ENCODE results near the gene CASK.

Gene CASK

DNA sequence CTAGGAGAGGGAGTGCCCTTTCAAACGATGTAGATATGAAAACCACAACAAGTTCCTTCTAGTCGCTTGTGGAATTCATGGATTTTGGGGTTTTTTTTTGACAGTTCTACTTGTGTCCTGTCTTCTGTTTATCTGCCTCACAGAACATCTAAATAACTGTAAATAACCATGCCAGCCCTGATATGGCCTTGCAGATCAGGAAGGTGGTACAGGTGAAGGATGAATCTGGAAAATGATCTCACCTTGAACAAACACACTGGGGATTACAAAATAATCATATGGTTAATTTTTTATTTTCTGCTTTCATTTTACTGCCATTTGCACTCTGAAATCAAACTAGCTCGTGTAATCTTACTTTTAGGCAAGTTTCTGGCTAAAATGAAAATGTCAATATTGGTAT, 162.2 kb downstream of the CASK start:
- H4K20me1 ChIP-seq (ENCODE audit: insufficient read depth, low read length) = no peaks in the 10 kb centered on the region; the same call in 1 of the 2 replicates
- no peak overlapping the region for H2AFZ ChIP-seq (ENCODE audit: low read depth, low read length)
- no peaks in the 10 kb centered on the region for H3K27me3 ChIP-seq (ENCODE audit: insufficient read depth, low read length, poor library complexity)
- no peak overlapping the region for H3K27ac ChIP-seq (ENCODE audit: low read length)
- H3K79me2 ChIP-seq (ENCODE audit: insufficient read depth, low read length) = peaks cover 61% of the 10 kb centered on the region
- H3K9me3 ChIP-seq (ENCODE audit: insufficient read depth, low read length, severe bottlenecking) = no peaks in the 10 kb centered on the region
- no peak overlapping the region for H3K9ac ChIP-seq (ENCODE audit: low read depth, low read length)
- no peak for DNase-seq
- ATAC-seq (ENCODE audit: insufficient read depth, low read depth) = no peak
- H3K36me3 ChIP-seq (ENCODE audit: insufficient read depth, low read length) = no peaks in the 10 kb centered on the region
- TF ChIP-seq, protein P1, sequence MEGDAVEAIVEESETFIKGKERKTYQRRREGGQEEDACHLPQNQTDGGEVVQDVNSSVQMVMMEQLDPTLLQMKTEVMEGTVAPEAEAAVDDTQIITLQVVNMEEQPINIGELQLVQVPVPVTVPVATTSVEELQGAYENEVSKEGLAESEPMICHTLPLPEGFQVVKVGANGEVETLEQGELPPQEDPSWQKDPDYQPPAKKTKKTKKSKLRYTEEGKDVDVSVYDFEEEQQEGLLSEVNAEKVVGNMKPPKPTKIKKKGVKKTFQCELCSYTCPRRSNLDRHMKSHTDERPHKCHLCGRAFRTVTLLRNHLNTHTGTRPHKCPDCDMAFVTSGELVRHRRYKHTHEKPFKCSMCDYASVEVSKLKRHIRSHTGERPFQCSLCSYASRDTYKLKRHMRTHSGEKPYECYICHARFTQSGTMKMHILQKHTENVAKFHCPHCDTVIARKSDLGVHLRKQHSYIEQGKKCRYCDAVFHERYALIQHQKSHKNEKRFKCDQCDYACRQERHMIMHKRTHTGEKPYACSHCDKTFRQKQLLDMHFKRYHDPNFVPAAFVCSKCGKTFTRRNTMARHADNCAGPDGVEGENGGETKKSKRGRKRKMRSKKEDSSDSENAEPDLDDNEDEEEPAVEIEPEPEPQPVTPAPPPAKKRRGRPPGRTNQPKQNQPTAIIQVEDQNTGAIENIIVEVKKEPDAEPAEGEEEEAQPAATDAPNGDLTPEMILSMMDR (IDR thresholded peaks at IDR 0.05; ENCODE audit: borderline replicate concordance, extremely low read depth, low read length, poor library complexity, severe bottlenecking) = no peak
- no peak for TF ChIP-seq EZH2 (IDR thresholded peaks at IDR 0.05; ENCODE audit: borderline replicate concordance, low read depth, low read length, severe bottlenecking)
- H3K4me2 ChIP-seq (ENCODE audit: insufficient read depth, low read length) = no peak overlapping the region
- H3K4me3 ChIP-seq (ENCODE audit: low read depth in 1 of 2, low read length in 2 of 2) = no peak overlapping the region
- no peaks in the 10 kb centered on the region for H3K4me1 ChIP-seq (ENCODE audit: insufficient read depth, low read length)

DNA sequence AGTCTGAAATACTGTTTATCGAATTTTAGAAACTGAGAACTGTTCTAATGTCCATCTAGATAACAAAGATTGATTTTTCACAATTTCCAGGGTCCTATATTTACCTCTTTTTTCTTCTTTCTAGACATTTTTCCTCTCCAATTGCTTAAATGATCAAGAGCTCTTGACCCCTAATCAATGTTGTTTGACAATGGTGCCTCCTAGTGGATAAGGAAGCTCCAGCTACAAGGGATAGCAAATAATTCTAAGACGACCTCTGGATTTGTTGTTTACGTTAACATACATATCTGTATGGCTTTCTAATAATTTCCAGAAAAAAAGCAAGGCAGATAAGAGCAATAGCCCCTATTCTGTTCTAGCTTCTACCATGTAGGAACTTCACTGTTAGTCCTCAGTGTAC, 163.5 kb downstream of the CASK start:
- DNase-seq = no peak
- no peaks in the 10 kb centered on the region for H3K27me3 ChIP-seq (ENCODE audit: insufficient read depth, low read length, poor library complexity)

DNA sequence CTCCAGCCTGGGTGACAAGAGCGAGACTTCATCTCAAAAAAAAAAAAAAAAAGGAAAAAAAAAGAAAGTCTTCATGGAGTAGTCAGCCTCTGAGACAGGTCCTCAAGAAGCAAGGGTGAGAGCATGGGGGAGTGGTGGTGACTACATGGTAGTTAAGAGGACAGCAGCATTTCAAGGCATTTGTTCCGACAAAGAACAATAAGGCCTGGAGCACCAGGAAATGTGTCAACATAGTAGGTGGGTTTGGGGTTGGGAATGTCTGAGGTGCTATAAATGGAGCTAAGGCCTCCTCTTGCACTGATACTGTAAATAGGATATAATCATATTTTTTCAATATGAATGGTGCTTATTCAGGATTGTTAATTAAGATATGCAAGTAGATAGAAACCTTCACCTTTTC, 165.0 kb downstream of the CASK start:
- no peak for ATAC-seq (ENCODE audit: insufficient read depth, low read depth)
- Histone ChIP-seq H3K4me1 (ENCODE audit: insufficient read depth, low read length) (no peaks in the 10 kb centered on the region), H3K79me2 (ENCODE audit: insufficient read depth, low read length) (peaks cover 54% of the 10 kb centered on the region), H3K4me2 (ENCODE audit: insufficient read depth, low read length) (no peak overlapping the region), H3K9ac (ENCODE audit: low read depth, low read length) (no peak overlapping the region), H3K27me3 (ENCODE audit: insufficient read depth, low read length, poor library complexity) (no peaks in the 10 kb centered on the region), H3K9me3 (ENCODE audit: insufficient read depth, low read length, severe bottlenecking) (no peaks in the 10 kb centered on the region), H2AFZ (ENCODE audit: low read depth, low read length) (no peak overlapping the region), H3K36me3 (ENCODE audit: insufficient read depth, low read length) (no peaks in the 10 kb centered on the region), H4K20me1 (ENCODE audit: insufficient read depth, low read length) (no peaks in the 10 kb centered on the region), H3K27ac (ENCODE audit: low read length) (no peak overlapping the region), H3K4me3 (ENCODE audit: low read depth in 1 of 2, low read length in 2 of 2) (no peak overlapping the region)
- DNase-seq = no peak
- no peak for TF ChIP-seq EZH2 (IDR thresholded peaks at IDR 0.05; ENCODE audit: borderline replicate concordance, low read depth, low read length, severe bottlenecking)
- TF ChIP-seq, protein P1 (IDR thresholded peaks at IDR 0.05; ENCODE audit: borderline replicate concordance, extremely low read depth, low read length, poor library complexity, severe bottlenecking) = no peak

More for the DNA sequence above, 163.5 kb downstream of the CASK start:
- no peak for ATAC-seq (ENCODE audit: insufficient read depth, low read depth)
- Histone ChIP-seq H3K9me3 (ENCODE audit: insufficient read depth, low read length, severe bottlenecking) (no peaks in the 10 kb centered on the region), H2AFZ (ENCODE audit: low read depth, low read length) (no peak overlapping the region), H3K27ac (ENCODE audit: low read length) (no peak overlapping the region), H4K20me1 (ENCODE audit: insufficient read depth, low read length) (no peaks in the 10 kb centered on the region; the same call in 1 of the 2 replicates), H3K36me3 (ENCODE audit: insufficient read depth, low read length) (no peaks in the 10 kb centered on the region), H3K4me2 (ENCODE audit: insufficient read depth, low read length) (no peak overlapping the region), H3K4me1 (ENCODE audit: insufficient read depth, low read length) (no peaks in the 10 kb centered on the region), H3K79me2 (ENCODE audit: insufficient read depth, low read length) (peaks cover 61% of the 10 kb centered on the region), H3K9ac (ENCODE audit: low read depth, low read length) (no peak overlapping the region), H3K4me3 (ENCODE audit: low read depth in 1 of 2, low read length in 2 of 2) (no peak overlapping the region)
- no peak for TF ChIP-seq EZH2 (IDR thresholded peaks at IDR 0.05; ENCODE audit: borderline replicate concordance, low read depth, low read length, severe bottlenecking)
- TF ChIP-seq, protein P1 (IDR thresholded peaks at IDR 0.05; ENCODE audit: borderline replicate concordance, extremely low read depth, low read length, poor library complexity, severe bottlenecking) = peak; percentile 46

DNA sequence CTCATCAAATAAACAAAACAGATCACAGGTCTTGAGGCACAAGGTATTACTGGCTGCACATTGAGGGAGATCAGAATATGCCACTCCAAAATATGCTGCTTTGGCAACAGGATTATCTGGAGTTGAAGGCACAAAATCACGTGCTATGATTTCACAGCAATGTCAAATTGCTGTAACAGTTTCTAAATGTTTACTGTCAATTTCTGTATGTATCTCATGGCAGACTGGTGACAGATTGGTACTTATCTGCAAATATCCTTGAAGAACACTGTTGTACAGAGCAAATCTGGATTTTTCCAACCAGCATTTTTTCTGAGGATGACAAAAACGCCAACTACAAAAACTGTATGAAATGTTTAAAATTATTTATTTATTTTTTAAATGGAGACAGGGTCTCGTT, 172.6 kb downstream of the CASK start:
- Histone ChIP-seq H2AFZ (ENCODE audit: low read depth, low read length) (no peak overlapping the region), H3K79me2 (ENCODE audit: insufficient read depth, low read length) (peaks cover 28% of the 10 kb centered on the region), H3K4me1 (ENCODE audit: insufficient read depth, low read length) (no peaks in the 10 kb centered on the region), H3K9me3 (ENCODE audit: insufficient read depth, low read length, severe bottlenecking) (no peaks in the 10 kb centered on the region), H3K9ac (ENCODE audit: low read depth, low read length) (no peak overlapping the region), H4K20me1 (ENCODE audit: insufficient read depth, low read length) (no peaks in the 10 kb centered on the region), H3K4me3 (ENCODE audit: low read depth in 1 of 2, low read length in 2 of 2) (no peak overlapping the region), H3K27ac (ENCODE audit: low read length) (no peak overlapping the region), H3K4me2 (ENCODE audit: insufficient read depth, low read length) (no peak overlapping the region), H3K36me3 (ENCODE audit: insufficient read depth, low read length) (peaks cover 8% of the 10 kb centered on the region), H3K27me3 (ENCODE audit: insufficient read depth, low read length, poor library complexity) (no peaks in the 10 kb centered on the region)
- DNase-seq (no peak), ATAC-seq (ENCODE audit: insufficient read depth, low read depth) (no peak)
- TF ChIP-seq, protein P1 (IDR thresholded peaks at IDR 0.05; ENCODE audit: borderline replicate concordance, extremely low read depth, low read length, poor library complexity, severe bottlenecking) = no peak
- TF ChIP-seq EZH2 (IDR thresholded peaks at IDR 0.05; ENCODE audit: borderline replicate concordance, low read depth, low read length, severe bottlenecking) = no peak

Data from DND-41 (cell line).